Measurements from ENCODE around the gene ARID5A.
"Not testable (repeated sequence)": the region's sequence is repeated elsewhere in the genome, so short reads cannot be mapped to it uniquely, and the experiment has no call there.

The ARID5A gene

DNA sequence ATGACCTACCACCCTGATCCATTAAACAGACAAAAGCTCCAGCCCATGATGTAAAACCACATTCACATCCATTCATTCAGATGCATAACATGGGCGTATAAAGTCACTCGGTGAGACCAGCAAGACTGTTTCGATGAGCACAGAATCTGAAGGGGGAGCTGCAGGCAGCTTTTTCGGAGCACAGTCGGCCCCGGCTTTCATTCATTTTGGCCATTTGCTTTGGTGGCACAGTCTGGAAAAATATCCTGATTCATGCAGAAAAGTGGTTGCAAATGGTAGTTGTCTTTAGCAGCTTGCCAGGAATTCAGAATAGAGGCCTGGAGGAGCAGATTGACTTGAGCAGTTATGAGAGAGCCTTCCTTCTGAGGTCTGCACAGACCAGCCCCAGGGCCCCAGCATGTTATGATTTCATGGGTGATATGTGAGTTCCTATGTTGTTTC, 11.2 kb downstream of the ARID5A start:
- H3K27ac ChIP-seq (ENCODE audit: low read length): no peak overlapping the region
- no peak overlapping the region for H3K4me3 ChIP-seq (ENCODE audit: low read depth in 1 of 2, low read length in 2 of 2)
- H3K4me1 ChIP-seq (ENCODE audit: control insufficient read depth in 1 of 2, insufficient read depth in 2 of 2, low read length in 2 of 2): peaks cover 0 to 8% of the 10 kb centered on the region in 2 donors
- no peaks in the 10 kb centered on the region for H3K27me3 ChIP-seq (ENCODE audit: low read depth, low read length)
- peaks cover 33 to 58% of the 10 kb centered on the region in 2 donors for H3K36me3 ChIP-seq (ENCODE audit: control insufficient read depth in 1 of 2, insufficient read depth in 2 of 2, low read length in 2 of 2)
- H3K9me3 ChIP-seq (ENCODE audit: control insufficient read depth in 1 of 2, low read length in 2 of 2): no peaks in the 10 kb centered on the region

DNA sequence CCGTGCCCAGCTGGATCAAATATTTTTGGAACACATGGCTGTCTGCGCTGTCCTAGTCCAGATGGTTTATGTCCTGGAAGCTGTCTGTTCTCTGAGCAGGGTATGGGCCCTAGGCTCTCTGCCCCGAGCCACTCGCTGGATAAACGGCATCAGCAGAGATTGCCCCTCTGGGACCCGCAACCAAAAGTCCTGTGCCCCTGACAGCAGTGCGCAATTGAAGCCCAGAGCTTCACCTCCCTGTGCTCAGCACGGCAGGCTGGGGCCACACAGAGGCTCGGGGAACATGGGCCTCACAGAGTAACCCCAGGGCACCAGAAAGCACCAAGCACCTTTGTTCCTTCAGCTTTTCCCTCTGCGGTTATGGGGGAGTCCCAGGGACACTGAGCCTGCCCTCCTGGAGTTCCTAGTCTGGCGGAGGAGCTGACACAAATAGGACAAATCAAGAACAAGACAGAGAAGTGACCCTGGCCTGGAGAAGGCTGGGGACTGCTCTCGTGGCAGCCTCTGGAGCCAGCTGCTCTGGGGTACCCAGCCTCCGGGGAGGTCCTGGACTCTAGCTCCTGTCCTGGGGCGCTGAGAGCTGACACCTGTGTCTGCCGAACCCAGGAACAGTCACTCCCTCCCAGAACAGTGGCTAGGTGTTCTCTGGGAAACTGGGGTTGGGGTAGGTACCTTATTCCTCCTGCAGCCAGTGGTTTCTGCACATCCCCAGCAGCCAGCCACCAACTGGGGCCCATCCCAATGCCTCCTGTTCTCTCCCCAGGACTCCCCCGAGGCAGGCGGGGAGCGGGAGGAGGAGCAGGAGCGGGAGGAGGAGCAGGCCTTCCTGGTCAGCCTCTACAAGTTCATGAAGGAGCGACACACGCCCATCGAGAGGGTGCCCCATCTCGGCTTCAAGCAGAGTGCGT, 12.3 kb downstream of the ARID5A start:
- H3K4me3 ChIP-seq (ENCODE audit: low read depth in 1 of 2, low read length in 2 of 2): no peak overlapping the region
- no peak overlapping the region for H3K27ac ChIP-seq (ENCODE audit: low read length)
- no peaks in the 10 kb centered on the region for H3K27me3 ChIP-seq (ENCODE audit: low read depth, low read length)
- H3K9me3 ChIP-seq (ENCODE audit: control insufficient read depth in 1 of 2, low read length in 2 of 2): no peaks in the 10 kb centered on the region
- peaks cover 0 to 8% of the 10 kb centered on the region in 2 donors for H3K4me1 ChIP-seq (ENCODE audit: control insufficient read depth in 1 of 2, insufficient read depth in 2 of 2, low read length in 2 of 2)
- peaks cover 33 to 57% of the 10 kb centered on the region in 2 donors for H3K36me3 ChIP-seq (ENCODE audit: control insufficient read depth in 1 of 2, insufficient read depth in 2 of 2, low read length in 2 of 2)

GRCh38 chr2:96549466-96549785, 12.9 kb downstream of the ARID5A start:
- Histone ChIP-seq H3K36me3 (ENCODE audit: control insufficient read depth in 1 of 2, insufficient read depth in 2 of 2, low read length in 2 of 2) (peaks cover 33 to 57% of the 10 kb centered on the region in 2 donors), H3K27ac (ENCODE audit: low read length) (no peak overlapping the region)

DNA sequence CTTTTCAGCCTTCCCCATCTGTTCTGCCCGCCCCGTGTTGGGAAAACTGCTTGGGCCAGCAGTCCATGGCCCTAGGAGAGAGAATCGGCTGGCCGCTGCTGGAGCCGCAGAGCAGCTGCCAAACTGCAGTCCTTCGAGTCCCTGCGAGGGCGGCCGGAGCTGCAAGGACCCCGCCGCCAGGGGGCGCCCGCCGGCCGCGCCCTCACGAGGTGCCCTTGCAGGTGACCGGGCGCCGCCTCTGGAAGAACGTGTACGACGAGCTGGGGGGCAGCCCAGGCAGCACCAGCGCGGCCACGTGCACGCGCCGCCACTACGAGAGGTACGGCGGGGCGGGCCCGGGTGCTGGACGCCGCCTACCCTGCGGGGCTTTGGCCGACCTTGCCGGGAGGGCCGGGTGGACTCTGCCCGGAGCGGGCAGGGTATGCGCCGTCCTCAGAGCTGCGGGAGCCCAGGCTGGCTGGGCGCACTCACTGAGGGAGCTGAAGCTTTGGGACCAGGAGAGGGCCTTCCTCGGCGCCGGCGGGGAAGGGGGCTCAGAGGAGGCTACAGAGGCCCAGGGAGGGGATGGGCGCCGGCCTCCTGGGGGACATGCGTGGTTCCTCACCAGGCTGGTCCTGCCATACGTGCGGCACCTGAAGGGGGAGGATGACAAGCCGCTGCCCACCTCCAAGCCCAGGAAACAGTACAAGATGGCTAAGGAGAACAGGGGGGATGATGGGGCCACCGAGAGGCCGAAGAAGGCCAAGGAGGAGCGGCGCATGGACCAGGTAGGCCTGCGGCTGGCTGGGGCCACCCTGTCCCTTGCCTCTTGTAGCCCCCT, 13.6 kb downstream of the ARID5A start:
- peaks cover 0 to 8% of the 10 kb centered on the region in 2 donors for H3K4me1 ChIP-seq (ENCODE audit: control insufficient read depth in 1 of 2, insufficient read depth in 2 of 2, low read length in 2 of 2)
- no peaks in the 10 kb centered on the region for H3K9me3 ChIP-seq (ENCODE audit: control insufficient read depth in 1 of 2, low read length in 2 of 2)
- peaks cover 33 to 57% of the 10 kb centered on the region in 2 donors for H3K36me3 ChIP-seq (ENCODE audit: control insufficient read depth in 1 of 2, insufficient read depth in 2 of 2, low read length in 2 of 2)
- H3K27me3 ChIP-seq (ENCODE audit: low read depth, low read length): no peaks in the 10 kb centered on the region
- H3K27ac ChIP-seq (ENCODE audit: low read length): no peak overlapping the region
- H3K4me3 ChIP-seq (ENCODE audit: low read depth in 1 of 2, low read length in 2 of 2): no peak overlapping the region

More at GRCh38 chr2:96549466-96549785, 12.9 kb downstream of the ARID5A start:
- H3K4me1 ChIP-seq (ENCODE audit: control insufficient read depth in 1 of 2, insufficient read depth in 2 of 2, low read length in 2 of 2): peaks cover 0 to 8% of the 10 kb centered on the region in 2 donors
- H3K4me3 ChIP-seq (ENCODE audit: low read depth in 1 of 2, low read length in 2 of 2): no peak overlapping the region
- H3K27me3 ChIP-seq (ENCODE audit: low read depth, low read length): no peaks in the 10 kb centered on the region
- H3K9me3 ChIP-seq (ENCODE audit: control insufficient read depth in 1 of 2, low read length in 2 of 2): no peaks in the 10 kb centered on the region

DNA sequence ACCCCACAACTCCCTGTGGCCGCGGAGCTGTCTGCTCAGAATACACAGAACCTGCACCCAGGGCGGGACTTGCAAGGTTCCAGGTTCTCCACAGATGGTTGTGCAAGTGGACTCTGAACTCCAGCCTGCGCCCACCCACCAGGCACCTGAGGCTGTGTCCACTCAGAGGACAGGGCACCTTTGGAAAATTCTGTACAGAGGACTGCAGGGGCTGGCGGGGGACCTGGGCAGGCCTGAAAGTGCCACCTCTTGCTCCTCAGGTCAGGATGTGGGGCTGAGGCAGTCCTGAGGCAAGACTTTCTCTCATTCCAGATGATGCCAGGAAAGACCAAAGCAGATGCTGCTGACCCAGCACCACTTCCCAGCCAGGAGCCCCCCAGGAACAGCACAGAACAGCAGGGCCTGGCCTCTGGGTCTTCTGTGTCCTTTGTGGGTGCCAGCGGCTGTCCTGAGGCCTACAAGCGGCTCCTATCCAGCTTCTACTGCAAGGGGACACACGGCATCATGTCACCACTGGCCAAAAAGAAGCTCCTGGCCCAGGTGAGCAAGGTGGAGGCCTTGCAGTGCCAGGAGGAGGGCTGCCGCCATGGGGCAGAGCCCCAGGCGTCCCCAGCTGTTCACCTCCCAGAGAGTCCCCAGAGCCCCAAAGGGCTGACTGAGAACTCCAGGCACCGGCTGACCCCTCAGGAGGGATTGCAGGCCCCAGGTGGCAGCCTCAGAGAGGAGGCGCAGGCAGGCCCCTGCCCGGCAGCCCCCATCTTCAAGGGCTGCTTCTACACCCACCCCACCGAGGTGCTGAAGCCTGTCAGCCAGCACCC, 14.4 kb downstream of the ARID5A start:
- Histone ChIP-seq H3K27ac (ENCODE audit: low read length) (no peak overlapping the region), H3K9me3 (ENCODE audit: control insufficient read depth in 1 of 2, low read length in 2 of 2) (no peaks in the 10 kb centered on the region), H3K4me3 (ENCODE audit: low read depth in 1 of 2, low read length in 2 of 2) (no peak overlapping the region), H3K36me3 (ENCODE audit: control insufficient read depth in 1 of 2, insufficient read depth in 2 of 2, low read length in 2 of 2) (peaks cover 31 to 57% of the 10 kb centered on the region in 2 donors), H3K27me3 (ENCODE audit: low read depth, low read length) (no peaks in the 10 kb centered on the region), H3K4me1 (ENCODE audit: control insufficient read depth in 1 of 2, insufficient read depth in 2 of 2, low read length in 2 of 2) (peaks cover 0 to 8% of the 10 kb centered on the region in 2 donors)

- H3K9me3 ChIP-seq (ENCODE audit: control insufficient read depth in 1 of 2, low read length in 2 of 2): no peaks in the 10 kb centered on the region
- H3K4me1 ChIP-seq (ENCODE audit: control insufficient read depth in 1 of 2, insufficient read depth in 2 of 2, low read length in 2 of 2): peaks cover 0 to 8% of the 10 kb centered on the region in 2 donors
- no peak overlapping the region for H3K27ac ChIP-seq (ENCODE audit: low read length)
- peaks cover 26 to 57% of the 10 kb centered on the region in 2 donors for H3K36me3 ChIP-seq (ENCODE audit: control insufficient read depth in 1 of 2, insufficient read depth in 2 of 2, low read length in 2 of 2)
- no peaks in the 10 kb centered on the region for H3K27me3 ChIP-seq (ENCODE audit: low read depth, low read length)
- no peak overlapping the region for H3K4me3 ChIP-seq (ENCODE audit: low read depth in 1 of 2, low read length in 2 of 2)
Measured at GRCh38 chr2:96551605-96552314, 15.2 kb downstream of the ARID5A start.

GRCh38 chr2:96552315-96553175, 16.0 kb downstream of the ARID5A start:
- Histone ChIP-seq H3K27ac (ENCODE audit: low read length) (no peak overlapping the region), H3K4me3 (ENCODE audit: low read depth in 1 of 2, low read length in 2 of 2) (no peak overlapping the region), H3K9me3 (ENCODE audit: control insufficient read depth in 1 of 2, low read length in 2 of 2) (no peaks in the 10 kb centered on the region), H3K27me3 (ENCODE audit: low read depth, low read length) (no peaks in the 10 kb centered on the region), H3K4me1 (ENCODE audit: control insufficient read depth in 1 of 2, insufficient read depth in 2 of 2, low read length in 2 of 2) (peaks cover 0 to 8% of the 10 kb centered on the region in 2 donors), H3K36me3 (ENCODE audit: control insufficient read depth in 1 of 2, insufficient read depth in 2 of 2, low read length in 2 of 2) (peaks cover 22 to 51% of the 10 kb centered on the region in 2 donors)

GRCh38 chr2:96553176-96553956, 16.8 kb downstream of the ARID5A start:
- Histone ChIP-seq H3K27me3 (ENCODE audit: low read depth, low read length) (no peaks in the 10 kb centered on the region), H3K36me3 (ENCODE audit: control insufficient read depth in 1 of 2, insufficient read depth in 2 of 2, low read length in 2 of 2) (peaks cover 17 to 43% of the 10 kb centered on the region in 2 donors)

GRCh38 chr2:96553957-96554292, 17.4 kb downstream of the ARID5A start:
- H3K4me1 ChIP-seq (ENCODE audit: control insufficient read depth in 1 of 2, insufficient read depth in 2 of 2, low read length in 2 of 2); H3K4me3 ChIP-seq (ENCODE audit: low read depth in 1 of 2, low read length in 2 of 2); H3K27ac ChIP-seq (ENCODE audit: low read length); H3K27me3 ChIP-seq (ENCODE audit: low read depth, low read length); H3K9me3 ChIP-seq (ENCODE audit: control insufficient read depth in 1 of 2, low read length in 2 of 2): not testable (repeated sequence)
- peaks cover 12 to 37% of the 10 kb centered on the region in 2 donors for H3K36me3 ChIP-seq (ENCODE audit: control insufficient read depth in 1 of 2, insufficient read depth in 2 of 2, low read length in 2 of 2)

More at GRCh38 chr2:96553176-96553956, 16.8 kb downstream of the ARID5A start:
- Histone ChIP-seq H3K4me1 (ENCODE audit: control insufficient read depth in 1 of 2, insufficient read depth in 2 of 2, low read length in 2 of 2) (peaks cover 0 to 8% of the 10 kb centered on the region in 2 donors), H3K27ac (ENCODE audit: low read length) (no peak overlapping the region), H3K4me3 (ENCODE audit: low read depth in 1 of 2, low read length in 2 of 2) (no peak overlapping the region), H3K9me3 (ENCODE audit: control insufficient read depth in 1 of 2, low read length in 2 of 2) (no peaks in the 10 kb centered on the region)

All from muscle layer of duodenum (tissue), 2 donors.